Aorta (tissue), 5 donors: ENCODE results near the gene EN1. TPM values are rescaled to one million over a fixed set of nuclear protein-coding genes. Genes with fewer than 3 reads are reported as not detected.

Experiments
- ATAC-seq: fragments of 200-7000 bp; cut with Tn5 transposase; one replicate; pipeline ENCODE4 v1.9.1; 2022; ENCODE audit warnings: moderate library complexity; ENCODE audit not compliant: low FRiP score
- DNase-seq, 2 donors: peaks; one replicate each; pipeline ENCODE4 v3.0.0-alpha.2; 2020
- H3K27ac ChIP-seq, 2 donors: one replicate each; pipeline ENCODE4 v1.5.1; 2013; ENCODE audit warnings: low read length in 2 of 2, mild to moderate bottlenecking in 2 of 2, moderate library complexity in 2 of 2, control low read depth in 1 of 2, inconsistent platforms in 1 of 2, low read depth in 1 of 2
- H3K27me3 ChIP-seq, 2 donors: one replicate each; pipeline ENCODE4 v1.6.1; 2013; ENCODE audit warnings: control low read depth in 1 of 2, low read length in 1 of 2, mild to moderate bottlenecking in 1 of 2, moderate library complexity in 1 of 2; ENCODE audit not compliant: insufficient read depth in 2 of 2, control insufficient read depth in 1 of 2
- H3K36me3 ChIP-seq, 2 donors: one replicate each; pipeline ENCODE4 v1.6.1; 2013; ENCODE audit warnings: control low read depth in 1 of 2, low read length in 1 of 2, mild to moderate bottlenecking in 1 of 2; ENCODE audit not compliant: insufficient read depth in 2 of 2, control insufficient read depth in 1 of 2
- H3K4me1 ChIP-seq, 2 donors: one replicate each; pipeline ENCODE4 v1.6.1; 2013; ENCODE audit warnings: low read length in 2 of 2, control low read depth in 1 of 2, mild to moderate bottlenecking in 1 of 2, moderate library complexity in 1 of 2; ENCODE audit not compliant: insufficient read depth in 2 of 2, control insufficient read depth in 1 of 2
- H3K4me3 ChIP-seq, 2 donors: one replicate each; pipeline ENCODE4 v1.5.1; 2013; ENCODE audit warnings: low read length in 2 of 2, control low read depth in 1 of 2, mild to moderate bottlenecking in 1 of 2
- H3K9me3 ChIP-seq: one replicate; pipeline ENCODE4 v1.6.1; 2013; ENCODE audit warnings: mild to moderate bottlenecking, low read length; ENCODE audit not compliant: control insufficient read depth
- WGBS, 2 donors: extraction: QIAGEN DNeasy Blood & Tissue Kit; methylation state at CpG; one replicate each; pipeline ENCODE4 v1.1.7; 2013; 5-methylcytosine and 5-hydroxymethylcytosine counted together
- intact Hi-C, 2 donors: fragments of 100-400 bp; cut with DNase I; formaldehyde crosslinking; loops; one replicate each; pipeline versions ENCODE4 v1.14.2 to v1.15.0; 2022
- polyA plus RNA-seq, 2 donors: library from polyadenylated mRNA; stranded (reverse); fragments of 200-250 nt; gene quantifications; one replicate each; pipeline ENCODE4 v1.2.3, GENCODE V29; 2013
- total RNA-seq, 2 donors: library from RNA; stranded (reverse); fragmentation: NEBNext Ultra II Directional; extraction: Animal tissue kit (Norgen Biotek cat#: 25700); gene quantifications; one replicate each; pipeline ENCODE4 v1.2.1, GENCODE V29; 2021
- donor health status: healthy with polysubstance abuse.
- donor health status: Bipolar disorder and iron deficiency.
- donor health status: DM: no; HTN: no; CAD: no.
- donor health status: DM: no; HTN: no; CAD: no.
- donor health status: DM: yes; HTN: yes; CAD: no.

EN1 gene
- total and polyA plus RNA-seq, 4 donors: not detected

DNA sequence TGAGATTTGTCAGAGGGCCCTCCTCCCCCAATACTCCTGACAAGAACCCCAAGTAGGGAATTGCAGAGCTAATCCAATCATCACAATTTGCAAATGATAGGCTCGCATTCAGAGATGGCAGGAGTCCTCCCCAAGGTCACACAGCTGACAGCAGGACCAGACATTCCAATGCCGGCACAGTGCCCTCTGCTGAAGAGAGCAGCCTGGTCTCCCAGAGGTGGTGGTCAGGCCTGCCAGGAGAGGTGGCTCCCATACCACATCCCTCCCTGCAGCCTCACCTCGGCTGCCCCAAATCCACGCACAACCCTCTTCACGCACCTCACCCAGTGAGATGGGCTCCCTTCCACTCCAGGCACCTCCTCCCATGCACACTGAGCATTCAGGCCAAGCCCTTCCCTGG lies 25.4 kb downstream of the EN1 start:
- no peak overlapping the region for H3K4me3 ChIP-seq
- 68 to 78% methylated on average over 5 of the region's 5 CpGs for WGBS, 2 donors

DNA sequence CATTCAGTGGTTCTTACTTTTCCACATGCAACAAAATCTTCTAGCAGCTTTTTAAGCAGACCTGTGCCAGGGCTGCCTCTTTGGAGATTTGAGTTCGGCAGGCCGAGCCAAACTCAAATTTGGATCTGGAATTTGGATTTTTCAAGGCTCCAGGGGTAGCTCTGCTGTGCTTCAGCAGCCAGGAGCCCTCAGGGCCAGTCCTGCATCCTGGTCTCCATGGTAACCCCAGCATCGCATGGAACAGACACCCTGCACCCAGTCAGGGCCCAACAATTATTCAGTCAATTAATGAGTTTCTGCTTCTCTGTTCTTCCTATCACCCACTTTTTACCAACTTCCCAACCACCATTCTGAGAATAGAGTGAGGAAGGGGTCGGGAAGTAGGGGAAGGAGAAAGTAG lies 30.0 kb downstream of the EN1 start:
- intact Hi-C loops: no loop called here
- no peak for ATAC-seq
- Histone ChIP-seq H3K4me3 (no peak overlapping the region), H3K27ac (no peak overlapping the region), H3K4me1 (no peaks in the 10 kb centered on the region), H3K9me3 (no peaks in the 10 kb centered on the region), H3K27me3 (no peaks in the 10 kb centered on the region), H3K36me3 (no peaks in the 10 kb centered on the region)
- WGBS, 2 donors: 47 to 62% methylated on average over 4 of the region's 4 CpGs
- no peak for DNase-seq

More for the DNA sequence above, 25.4 kb downstream of the EN1 start:
- no peak for ATAC-seq
- Histone ChIP-seq H3K36me3 (no peaks in the 10 kb centered on the region), H3K9me3 (no peaks in the 10 kb centered on the region), H3K4me1 (no peaks in the 10 kb centered on the region), H3K27ac (no peak overlapping the region), H3K27me3 (peaks cover 0 to 2% of the 10 kb centered on the region in 2 donors)
- no peak for DNase-seq
- intact Hi-C loops: no loop called here

DNA sequence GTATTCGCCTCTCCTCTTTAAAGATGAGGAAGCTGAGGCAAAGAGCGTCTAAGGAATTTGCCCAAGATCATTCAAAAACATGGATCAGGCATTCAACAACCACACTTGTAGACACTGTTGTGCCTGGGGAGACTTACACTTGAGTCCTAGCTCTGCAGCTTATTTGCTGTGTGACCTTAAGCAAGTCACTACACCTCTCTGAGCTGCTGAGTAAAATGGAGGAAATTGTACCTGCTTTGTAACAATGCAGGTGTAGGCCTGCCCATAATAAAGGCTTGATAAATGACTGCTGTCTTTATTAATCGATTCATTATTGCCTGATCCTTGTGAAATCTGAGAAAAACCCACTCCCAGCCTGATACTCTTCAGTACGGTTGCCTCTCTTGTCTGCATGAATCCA lies 30.8 kb downstream of the EN1 start:
- Histone ChIP-seq H3K36me3 (no peaks in the 10 kb centered on the region), H3K4me3 (no peak overlapping the region), H3K27me3 (no peaks in the 10 kb centered on the region), H3K4me1 (no peaks in the 10 kb centered on the region), H3K27ac (no peak overlapping the region), H3K9me3 (no peaks in the 10 kb centered on the region)
- 88 to 90% methylated on average over 4 of the region's 4 CpGs for WGBS, 2 donors
- DNase-seq: no peak
- no peak for ATAC-seq
- intact Hi-C loops: no loop called here

DNA sequence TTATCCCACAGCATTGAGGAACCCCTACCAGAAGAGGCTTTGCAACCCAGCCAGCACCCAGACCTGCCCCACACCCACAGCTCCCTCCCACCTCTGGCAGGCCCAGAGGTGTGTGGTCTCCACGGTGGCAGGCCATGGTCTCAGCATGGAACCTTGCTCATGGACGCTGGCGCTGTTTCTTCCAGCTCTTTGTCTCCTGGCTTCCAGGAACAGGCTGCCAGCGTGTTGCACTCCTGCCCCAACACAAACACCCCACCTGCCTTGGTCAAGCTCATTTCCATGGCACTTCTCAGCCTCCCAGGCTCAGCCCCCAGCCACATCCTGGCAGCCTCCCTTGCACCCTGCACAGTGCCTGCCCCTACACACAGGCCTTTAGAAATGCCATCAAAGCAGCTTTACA lies 31.7 kb downstream of the EN1 start:
- intact Hi-C loops: no loop called here
- ATAC-seq: no peak
- Histone ChIP-seq H3K27ac (no peak overlapping the region), H3K27me3 (no peaks in the 10 kb centered on the region), H3K9me3 (no peaks in the 10 kb centered on the region), H3K36me3 (no peaks in the 10 kb centered on the region), H3K4me3 (no peak overlapping the region), H3K4me1 (no peaks in the 10 kb centered on the region)
- DNase-seq: no peak
- 65 to 71% methylated on average over 4 of the region's 4 CpGs for WGBS, 2 donors

DNA sequence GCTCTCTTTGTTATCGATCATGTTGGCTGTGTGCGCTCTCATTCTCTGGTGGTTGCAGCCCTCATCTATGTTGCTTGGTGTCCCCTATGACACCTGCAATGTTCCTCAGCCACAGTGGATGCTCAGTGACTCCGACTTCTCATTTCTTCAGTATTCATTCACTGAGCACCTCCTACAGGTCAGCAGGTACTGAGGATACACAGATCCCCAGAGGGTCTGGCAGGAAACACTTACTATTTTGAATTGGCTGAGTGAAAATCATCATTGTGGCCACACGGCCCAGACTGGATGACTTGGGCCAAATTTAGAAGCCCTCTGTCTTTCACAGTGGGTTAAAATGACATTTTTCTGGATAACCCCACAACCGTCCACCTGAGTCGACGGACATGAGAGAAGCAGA lies 32.1 kb downstream of the EN1 start:
- ATAC-seq (no peak), DNase-seq (no peak)
- Histone ChIP-seq H3K4me3 (no peak overlapping the region), H3K27ac (no peak overlapping the region), H3K9me3 (no peaks in the 10 kb centered on the region), H3K4me1 (no peaks in the 10 kb centered on the region), H3K36me3 (no peaks in the 10 kb centered on the region), H3K27me3 (no peaks in the 10 kb centered on the region)
- 81 to 82% methylated on average over 7 of the region's 7 CpGs for WGBS, 2 donors
- intact Hi-C loops: no loop called here

DNA sequence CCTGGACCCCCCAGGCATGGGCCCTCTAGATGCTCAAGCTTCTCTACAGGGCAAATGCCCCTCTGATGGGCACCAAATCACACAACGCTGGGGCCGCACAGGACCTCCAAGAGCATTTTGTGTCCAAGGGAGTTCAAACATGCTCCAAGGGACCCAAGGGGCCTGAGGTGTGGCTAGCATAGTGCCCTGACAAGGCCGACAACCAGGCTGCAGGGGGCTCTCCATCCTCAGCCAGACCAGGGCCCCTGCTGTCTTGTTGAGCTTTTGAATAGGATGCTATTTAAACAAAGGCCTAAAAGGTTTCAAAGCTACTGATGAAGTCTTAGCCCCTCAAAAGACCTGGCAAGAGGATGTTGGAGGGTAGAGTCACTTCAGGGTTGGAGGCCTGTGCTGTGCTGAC lies 33.1 kb downstream of the EN1 start:
- intact Hi-C loops: no loop called here
- ATAC-seq (no peak), DNase-seq (no peak)
- no peaks in the 10 kb centered on the region for H3K4me1 ChIP-seq
- WGBS, 2 donors: 77 to 79% methylated on average over 3 of the region's 3 CpGs
- H3K27ac ChIP-seq: no peak overlapping the region
- H3K4me3 ChIP-seq: no peak overlapping the region
- H3K36me3 ChIP-seq: no peaks in the 10 kb centered on the region
- no peaks in the 10 kb centered on the region for H3K9me3 ChIP-seq
- H3K27me3 ChIP-seq: no peaks in the 10 kb centered on the region

DNA sequence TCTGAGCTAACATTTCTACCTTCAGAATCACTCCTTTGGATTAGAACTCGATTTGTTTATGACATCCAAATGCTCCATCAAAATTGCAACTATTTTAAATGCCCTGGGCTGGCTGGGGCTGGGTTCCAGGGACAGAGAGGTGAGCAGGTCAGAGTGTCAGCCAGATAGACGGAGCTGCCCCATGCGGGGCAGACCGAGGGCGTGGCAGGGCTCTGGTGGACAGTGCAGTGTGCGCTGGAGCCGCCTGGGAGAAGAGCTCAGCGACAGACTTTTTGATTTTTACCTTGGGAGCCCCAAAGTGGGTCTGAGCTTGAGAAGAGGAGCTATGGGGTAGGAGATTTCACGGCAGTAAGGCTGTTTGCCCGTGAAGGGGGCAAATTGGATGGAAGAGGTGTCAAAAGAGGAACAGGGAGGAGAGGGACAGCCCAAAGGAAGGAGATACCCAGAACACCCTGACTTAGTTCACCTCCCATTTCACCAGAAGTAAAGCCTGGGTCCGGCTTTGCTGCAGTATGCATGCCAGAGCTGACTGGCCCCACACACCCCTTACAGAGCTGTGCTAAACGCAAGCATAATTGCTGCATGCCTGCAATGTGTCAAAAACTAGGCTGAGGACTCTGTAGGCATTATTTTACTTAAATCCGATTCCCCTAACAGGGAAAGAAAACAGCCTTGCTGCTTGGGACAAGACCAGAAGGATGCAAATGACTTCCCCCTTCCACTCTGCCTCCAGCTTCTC lies 33.7 kb downstream of the EN1 start:
- no peak overlapping the region for H3K27ac ChIP-seq
- H3K4me3 ChIP-seq: no peak overlapping the region
- H3K36me3 ChIP-seq: no peaks in the 10 kb centered on the region
- 40 to 46% methylated on average over 13 of the region's 13 CpGs for WGBS, 2 donors
- no peaks in the 10 kb centered on the region for H3K4me1 ChIP-seq
- no peak for ATAC-seq
- DNase-seq: no peak
- intact Hi-C loops: no loop called here
- no peaks in the 10 kb centered on the region for H3K27me3 ChIP-seq
- H3K9me3 ChIP-seq: no peaks in the 10 kb centered on the region

DNA sequence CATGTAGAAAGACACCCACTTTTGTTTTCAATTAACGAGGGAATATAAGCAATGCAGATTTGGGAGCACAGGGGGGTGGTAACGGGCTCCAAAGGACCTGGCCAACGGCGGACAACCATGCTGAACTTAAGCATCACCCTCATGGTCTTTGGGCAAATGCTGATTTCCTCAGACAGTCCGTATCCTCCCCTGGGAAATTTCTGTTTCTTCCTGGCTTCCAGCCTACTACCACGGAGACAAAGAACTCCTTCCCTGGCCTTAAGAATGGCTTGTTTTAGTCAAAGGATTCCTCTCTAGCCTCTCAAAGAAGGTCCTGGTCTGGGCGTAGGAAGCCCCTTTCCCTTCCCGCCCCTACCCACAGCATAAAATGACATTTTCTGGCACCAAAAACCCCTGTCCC lies 34.3 kb downstream of the EN1 start:
- Histone ChIP-seq H3K27ac (no peak overlapping the region), H3K4me1 (no peaks in the 10 kb centered on the region), H3K4me3 (no peak overlapping the region), H3K27me3 (no peaks in the 10 kb centered on the region), H3K36me3 (no peaks in the 10 kb centered on the region), H3K9me3 (no peaks in the 10 kb centered on the region)
- intact Hi-C loops: no loop called here
- WGBS, 2 donors: 42 to 45% methylated on average over 8 of the region's 8 CpGs
- no peak for ATAC-seq
- DNase-seq: no peak

DNA sequence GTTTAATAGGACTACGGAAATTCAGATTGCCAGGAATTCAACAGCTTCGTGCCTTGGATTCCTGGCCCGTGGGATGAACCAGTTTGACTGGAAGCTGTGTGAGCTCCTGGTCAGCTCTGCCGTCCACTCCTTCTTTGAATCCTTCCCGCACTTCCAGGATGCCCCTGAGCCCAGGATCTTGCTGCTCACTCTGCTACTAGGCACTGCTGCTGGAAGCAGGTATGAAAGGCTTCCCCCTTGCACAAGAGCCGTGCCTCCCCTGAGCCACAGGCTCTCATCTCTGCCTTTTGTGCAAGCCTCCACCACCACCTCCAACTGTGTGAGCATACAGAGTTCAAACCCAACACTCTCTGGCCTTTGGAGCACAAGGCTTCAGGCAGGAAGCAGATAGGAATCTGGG lies 34.9 kb downstream of the EN1 start:
- ATAC-seq (no peak), DNase-seq (no peak)
- H3K4me1 ChIP-seq: no peaks in the 10 kb centered on the region
- H3K36me3 ChIP-seq: no peaks in the 10 kb centered on the region
- WGBS, 2 donors: 42 to 47% methylated on average over 6 of the region's 6 CpGs
- intact Hi-C loops: no loop called here
- no peak overlapping the region for H3K4me3 ChIP-seq
- no peaks in the 10 kb centered on the region for H3K9me3 ChIP-seq
- no peaks in the 10 kb centered on the region for H3K27me3 ChIP-seq
- H3K27ac ChIP-seq: no peak overlapping the region
